Vagina (tissue), 2 donors: ENCODE results near the gene PDCD10.

Source experiments
- CTCF ChIP-seq, 3 experiments: fragments of 450-650 bp in 2 of 3; fragments of 200-600 bp in 1 of 3; sonication (generic) in 1 of 3; IDR thresholded peaks; one replicate each; pipeline ENCODE4 v1.5.1; 2017 to 2019; ENCODE audit warnings: antibody characterized with exemption in 3 of 3, mild to moderate bottlenecking in 2 of 3, moderate library complexity in 2 of 3
- POLR2A ChIP-seq, 2 donors: fragments of 450-650 bp; IDR thresholded peaks; one replicate each; pipeline ENCODE4 v1.6.1; 2017; ENCODE audit warnings: antibody characterized with exemption in 2 of 2, mild to moderate bottlenecking in 2 of 2, moderate library complexity in 2 of 2
- POLR2AphosphoS5 ChIP-seq, 2 donors: sonication (generic); formaldehyde crosslinking; IDR thresholded peaks; one replicate each; pipeline ENCODE4 v1.9.0; 2017; ENCODE audit warnings: antibody characterized with exemption in 2 of 2, mild to moderate bottlenecking in 2 of 2, low read depth in 1 of 2; ENCODE audit not compliant: insufficient read depth in 1 of 2

GRCh38 chr3:167653760-167654159, 80.9 kb downstream of the PDCD10 start, which contains the start of gene WDR49:
- TF ChIP-seq CTCF (IDR thresholded peaks at IDR 0.05) (no peak), POLR2A (IDR thresholded peaks at IDR 0.05) (no peak), POLR2AphosphoS5 (IDR thresholded peaks at IDR 0.05; ENCODE audit: insufficient read depth in 1 of 2, low read depth in 1 of 2) (no peak)
